Measurements from ENCODE around the gene PERCC1.

The PERCC1 gene

DNA sequence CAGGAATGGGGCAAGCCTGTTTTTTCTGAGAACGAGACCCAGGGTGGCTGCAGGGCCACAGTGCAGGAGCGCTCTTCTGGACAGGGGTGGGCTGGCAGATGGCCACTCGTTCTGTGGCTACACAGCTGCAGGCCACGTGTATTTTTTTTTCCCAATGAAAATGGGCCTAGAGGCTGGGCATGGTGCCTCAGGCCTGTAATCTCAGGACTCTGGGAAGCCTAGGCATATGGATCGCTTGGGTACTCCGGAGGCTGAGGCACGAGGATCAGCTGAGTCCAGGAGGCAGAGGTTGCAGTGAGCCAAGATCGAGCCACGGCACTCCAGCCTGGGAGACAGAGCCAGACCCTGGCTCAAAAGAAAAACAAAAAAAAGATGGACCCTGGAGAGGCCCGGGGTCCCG, 23.1 kb upstream of the PERCC1 start:
- no peak for DNase-seq (ENCODE audit: low read depth, low spot score)
- peak overlapping the region; percentile 37 for H3K4me3 ChIP-seq (ENCODE audit: low read length)

DNA sequence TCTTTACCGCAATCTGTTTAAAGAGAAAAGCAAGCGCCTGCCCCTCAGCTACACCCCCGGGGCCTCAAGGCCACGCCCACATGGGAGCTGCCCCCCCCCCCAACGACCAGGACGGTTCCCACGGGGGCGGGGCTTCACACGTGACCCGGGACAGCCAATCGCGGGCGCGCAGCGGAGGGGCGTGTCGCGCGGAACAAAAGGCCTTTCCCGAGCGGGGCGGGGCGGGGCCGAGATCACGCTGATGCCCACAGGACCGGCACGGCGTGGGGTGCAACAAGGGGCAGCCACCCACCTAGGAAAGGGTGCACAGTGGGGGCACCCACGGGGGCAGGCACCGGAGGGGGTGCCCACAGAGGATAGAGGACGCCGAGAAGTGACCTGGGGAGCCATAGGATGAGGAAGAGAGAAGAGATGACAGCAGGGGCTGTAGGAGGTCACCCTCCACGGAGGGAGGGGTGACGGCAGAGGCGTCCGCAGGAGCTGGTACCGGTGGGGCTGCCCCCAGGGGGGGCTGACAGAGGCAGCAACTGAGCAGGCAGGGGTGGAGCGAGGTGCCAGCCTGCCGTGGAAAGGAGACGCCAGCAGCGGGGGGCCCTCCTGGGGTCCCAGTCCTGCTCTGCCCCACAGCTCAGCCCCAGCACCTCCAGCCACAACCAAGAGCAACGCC, 22.6 kb upstream of the PERCC1 start:
- DNase-seq (ENCODE audit: low read depth, low spot score), result peak; percentile 82

GRCh38 chr16:1412847-1413246, 18.0 kb upstream of the PERCC1 start:
- no peak for DNase-seq (ENCODE audit: low read depth, low spot score)
- H3K4me3 ChIP-seq (ENCODE audit: low read length), result no peak overlapping the region

More for the DNA sequence above, 22.6 kb upstream of the PERCC1 start:
- H3K4me3 ChIP-seq (ENCODE audit: low read length), result peak overlapping the region; percentile 71

DNA sequence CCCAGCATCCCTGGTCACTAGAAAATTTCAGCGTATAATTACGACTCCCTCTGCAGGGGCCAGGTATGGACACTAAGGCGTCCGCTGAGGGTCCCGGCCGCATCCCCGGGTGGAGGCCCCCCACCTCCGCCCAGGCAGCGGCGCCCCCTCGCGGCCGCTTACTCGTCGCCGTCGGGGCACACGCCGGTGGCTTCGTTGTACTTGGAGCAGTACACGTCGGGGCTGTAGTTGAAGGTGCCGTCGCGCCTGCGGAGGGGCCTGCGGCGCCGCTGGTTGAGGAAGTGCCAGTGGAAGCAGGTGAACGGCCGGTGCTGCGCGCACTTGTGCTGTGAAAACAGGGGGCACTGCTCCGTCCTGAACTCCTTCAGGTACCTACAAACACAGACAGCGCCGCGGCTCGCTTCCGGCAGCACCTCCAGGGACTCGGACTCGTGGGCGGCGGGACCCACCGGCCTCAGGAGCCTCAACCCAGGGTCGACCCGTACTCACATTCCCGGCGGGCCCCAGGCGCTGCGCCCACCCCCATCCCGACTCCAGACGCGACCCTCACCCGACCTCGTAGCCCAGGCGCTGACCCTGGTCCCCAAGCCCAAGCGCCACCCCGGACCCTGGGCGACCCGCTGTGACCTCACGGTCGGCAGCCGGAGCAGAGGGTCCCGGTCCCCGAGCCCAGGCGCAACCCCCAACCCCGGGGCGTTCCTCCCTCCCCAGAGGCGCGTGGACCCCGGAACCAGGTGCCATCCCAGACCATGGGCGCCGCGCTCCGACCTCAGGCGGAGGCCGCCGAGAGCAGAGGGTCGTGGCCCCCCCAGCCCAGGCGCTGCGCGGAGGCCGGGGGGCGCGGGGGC, 17.0 kb upstream of the PERCC1 start:
- peak; percentile 51 for DNase-seq (ENCODE audit: low read depth, low spot score)
- H3K4me3 ChIP-seq (ENCODE audit: low read length), result peak overlapping the region; percentile 68

DNA sequence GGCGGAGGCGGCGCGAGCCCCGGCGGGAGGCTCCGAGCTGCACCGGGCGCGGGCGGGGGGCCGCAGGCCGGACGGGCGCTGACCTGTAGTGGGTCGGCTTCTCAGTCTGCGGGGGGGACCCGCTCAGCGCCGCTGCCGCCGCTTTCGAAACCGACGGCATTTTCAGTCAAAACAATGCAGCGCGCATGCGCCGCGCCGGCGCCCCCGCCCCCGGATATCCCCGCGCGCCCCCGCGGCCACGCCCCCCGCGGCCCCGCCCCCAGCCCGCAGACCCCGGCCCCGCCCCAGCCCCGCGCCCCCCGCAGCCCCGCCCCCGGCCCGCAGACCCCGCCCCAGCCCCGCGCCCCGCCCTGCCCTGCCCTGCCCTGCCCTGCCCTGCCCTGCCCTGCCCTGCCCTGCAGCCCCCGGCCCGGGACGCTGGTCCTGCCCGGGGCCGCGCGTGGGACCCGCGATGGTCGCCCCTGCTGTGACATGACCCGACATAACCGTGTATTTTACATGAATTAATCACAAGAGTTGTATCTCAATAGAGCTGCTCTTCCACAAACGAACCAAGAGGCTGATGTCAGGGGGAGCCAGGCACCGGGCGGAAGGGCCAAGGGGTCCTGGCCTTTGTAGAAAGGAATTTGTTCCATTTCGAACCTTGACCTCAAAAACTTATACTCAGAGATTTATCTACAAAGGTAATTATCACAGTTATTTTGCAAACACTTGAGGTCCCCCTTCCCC, 16.2 kb upstream of the PERCC1 start, which contains the start of gene UNKL:
TSS of gene UNKL (minus strand) at position 173 of the 729 bp plus-strand sequence. CDS start at position 160, 13 bp downstream.
- DNase-seq (ENCODE audit: low read depth, low spot score), result peak; percentile 37
- peak within 1 kb of the TSS; percentile 68 for H3K4me3 ChIP-seq (ENCODE audit: low read length)

DNA sequence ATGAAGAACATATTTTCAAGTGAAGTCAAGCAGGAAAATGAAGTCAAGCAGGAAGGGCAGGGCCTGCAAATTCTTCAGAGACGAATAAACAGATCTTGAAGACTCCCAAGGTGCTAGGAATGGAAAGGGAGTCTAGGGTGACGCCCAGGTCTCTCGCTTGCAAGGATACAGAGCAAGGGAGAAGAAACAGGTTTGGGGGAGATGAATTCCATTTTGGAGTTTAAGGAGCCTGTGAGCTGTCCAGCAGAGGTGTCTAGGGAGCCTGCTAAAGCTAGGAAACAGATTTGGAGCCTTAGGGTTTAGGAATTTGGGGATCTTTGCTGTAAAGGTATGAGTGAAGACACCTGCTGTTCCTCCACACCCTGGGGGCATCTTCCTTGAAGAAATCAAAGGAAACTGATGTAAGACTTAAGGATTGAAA, 14.3 kb upstream of the PERCC1 start:
- H3K4me3 ChIP-seq (ENCODE audit: low read length), result no peak overlapping the region
- no peak for DNase-seq (ENCODE audit: low read depth, low spot score)

GRCh38 chr16:1420111-1420539, 10.8 kb upstream of the PERCC1 start:
- peak overlapping the region; percentile 99 for H3K4me3 ChIP-seq (ENCODE audit: low read length)
- no peak for DNase-seq (ENCODE audit: low read depth, low spot score)

DNA sequence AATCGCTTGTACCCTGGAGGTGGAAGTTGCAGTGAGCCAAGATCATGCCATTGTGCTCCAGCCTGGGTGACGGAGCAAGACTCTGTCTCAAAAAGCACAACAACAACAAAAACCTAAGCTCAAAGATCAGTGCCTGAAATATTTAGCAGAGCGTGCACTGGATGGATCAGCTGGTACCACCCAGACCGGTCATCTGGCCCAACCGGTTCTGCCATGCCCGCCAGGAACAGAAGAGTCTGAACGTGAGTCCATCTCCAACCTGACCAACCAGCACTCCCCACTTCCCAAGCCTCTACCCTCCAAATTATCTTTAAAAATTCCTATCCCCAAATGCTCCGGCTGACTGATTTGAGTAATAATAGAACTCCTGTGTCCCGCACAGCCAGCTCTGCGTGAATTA, 8.8 kb upstream of the PERCC1 start:
- DNase-seq (ENCODE audit: low read depth, low spot score), result no peak
- no peak overlapping the region for H3K4me3 ChIP-seq (ENCODE audit: low read length)

DNA sequence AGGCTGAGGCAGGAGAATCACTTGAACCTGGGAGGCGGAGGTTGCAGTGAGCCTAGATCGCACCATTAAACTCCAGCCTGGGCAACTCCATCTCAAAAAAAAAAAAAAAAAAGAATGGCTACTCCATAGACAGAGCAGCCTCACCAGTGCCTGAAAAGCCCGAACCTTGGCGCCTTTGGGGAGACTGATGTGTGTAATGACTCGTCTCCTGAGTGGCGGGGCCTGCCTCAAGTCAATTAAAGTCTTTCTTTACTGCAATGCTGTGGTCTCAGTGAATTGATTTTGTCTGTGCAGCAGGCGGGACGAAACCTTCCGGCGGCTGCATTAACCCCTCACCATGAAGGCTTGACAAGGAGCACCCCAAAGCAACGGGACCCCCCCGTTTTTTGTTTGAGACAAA, 6.8 kb upstream of the PERCC1 start:
- no peak for DNase-seq (ENCODE audit: low read depth, low spot score)
- H3K4me3 ChIP-seq (ENCODE audit: low read length), result no peak overlapping the region

GRCh38 chr16:1425616-1426370, 5.1 kb upstream of the PERCC1 start:
- no peak for DNase-seq (ENCODE audit: low read depth, low spot score)
- H3K4me3 ChIP-seq (ENCODE audit: low read length), result no peak overlapping the region

DNA sequence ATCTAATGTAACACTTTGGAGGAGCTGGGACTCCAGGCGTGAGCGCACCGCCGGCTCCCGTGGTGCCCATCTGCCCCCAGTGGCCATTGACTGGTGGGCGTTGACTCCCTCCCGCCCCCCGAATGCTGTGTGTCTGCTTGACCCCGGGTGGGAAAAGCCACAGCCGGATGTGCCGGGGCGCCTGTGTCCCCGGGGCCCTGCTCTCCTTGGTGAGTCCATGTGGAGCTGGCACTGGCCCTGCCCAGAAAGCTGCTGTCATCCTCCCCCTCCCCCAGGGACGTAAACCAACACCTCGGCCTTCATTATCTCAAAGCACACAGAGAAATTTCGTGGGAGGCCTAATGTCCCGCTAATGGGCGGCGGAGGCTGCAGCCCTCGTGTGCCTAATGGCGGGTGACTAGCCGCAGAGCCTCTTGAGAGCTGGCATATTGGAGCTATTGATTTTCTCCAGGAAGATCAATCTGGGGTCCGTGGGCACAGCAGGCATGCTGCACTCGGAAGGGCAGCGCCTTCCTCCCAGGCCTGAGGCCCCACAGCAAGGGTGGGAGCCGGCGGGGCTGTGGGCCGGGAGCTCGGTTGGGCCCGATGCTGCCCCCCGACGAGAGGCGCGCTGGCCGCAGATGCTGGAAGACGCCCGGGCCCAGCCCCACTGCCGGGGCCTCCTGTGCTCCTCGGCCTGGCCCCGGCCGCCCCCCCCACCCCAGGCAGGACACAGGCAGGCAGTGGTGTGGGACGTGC, 4.0 kb upstream of the PERCC1 start:
- DNase-seq (ENCODE audit: low read depth, low spot score), result no peak

DNA sequence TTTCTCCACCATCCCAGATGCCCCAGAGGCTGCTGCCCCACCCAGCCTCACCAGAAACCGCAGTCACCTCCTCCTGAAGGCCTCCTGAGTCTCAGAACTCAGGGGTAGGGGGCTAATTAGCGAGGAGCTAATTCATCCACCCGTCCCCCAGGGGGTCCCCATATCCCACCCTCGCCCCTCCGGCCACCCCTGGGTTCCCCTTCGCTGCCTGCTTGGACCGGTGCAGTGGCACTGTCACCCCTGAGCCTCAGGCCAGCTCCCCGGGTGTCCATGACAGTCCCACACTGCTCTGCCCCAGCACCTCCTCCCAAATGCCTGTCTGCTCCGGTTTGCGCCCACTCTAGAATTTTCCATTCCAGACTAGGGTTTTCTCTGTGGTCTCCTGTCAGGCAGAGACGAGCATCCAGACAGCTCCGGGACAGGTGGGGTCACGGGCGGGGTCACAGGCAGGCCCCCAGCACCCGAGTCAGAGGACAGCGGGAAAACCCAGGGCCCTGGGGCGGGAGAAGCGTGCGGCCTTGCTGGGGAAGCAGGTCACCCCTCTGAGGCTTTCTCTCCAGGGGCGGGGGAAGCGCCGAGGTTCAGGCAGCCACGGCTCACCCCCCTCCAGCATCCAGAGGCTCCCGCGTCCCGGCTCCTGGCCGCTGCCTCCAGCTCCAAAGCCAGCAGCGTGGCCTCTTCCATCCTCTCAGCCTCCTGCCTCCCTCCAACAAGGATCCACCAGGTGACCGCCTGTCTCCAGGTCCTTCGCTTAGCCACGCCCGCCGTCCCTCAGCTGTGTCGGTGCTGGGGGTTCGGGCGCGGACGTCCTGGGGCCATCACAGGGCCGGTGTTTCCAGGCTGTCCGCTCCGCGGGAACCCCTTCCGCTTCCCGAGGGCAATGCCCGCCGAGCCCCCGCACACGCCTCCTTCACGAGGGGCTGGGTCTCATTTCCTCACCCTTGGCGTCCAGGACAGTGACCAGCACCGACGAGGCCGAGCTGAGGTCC, 3.1 kb upstream of the PERCC1 start:
- DNase-seq (ENCODE audit: low read depth, low spot score), result no peak

More for the DNA sequence above, 4.0 kb upstream of the PERCC1 start:
- no peak overlapping the region for H3K4me3 ChIP-seq (ENCODE audit: low read length)

DNA sequence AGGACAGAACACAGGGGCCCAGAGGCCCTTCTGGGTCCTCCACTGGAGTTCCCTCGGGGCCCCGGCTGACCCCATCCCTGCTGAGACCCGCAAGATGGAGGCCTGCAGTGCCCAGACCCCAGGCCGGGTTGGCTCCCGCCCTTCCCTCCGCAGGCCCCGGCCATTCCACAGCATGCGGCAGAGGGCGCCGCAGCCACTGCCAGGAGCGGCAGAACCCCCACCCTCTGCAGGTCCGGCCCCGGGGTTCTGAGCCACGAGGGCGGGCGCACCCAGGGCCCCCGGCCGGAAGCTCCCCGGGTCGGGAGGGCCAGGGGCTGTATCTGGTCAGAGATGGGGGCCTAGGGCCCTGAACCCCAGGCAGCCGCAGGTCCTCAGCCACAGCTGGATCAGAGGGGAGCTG, 2.4 kb upstream of the PERCC1 start:
- no peak overlapping the region for H3K4me3 ChIP-seq (ENCODE audit: low read length)
- no peak for DNase-seq (ENCODE audit: low read depth, low spot score)

More for the DNA sequence above, 3.1 kb upstream of the PERCC1 start:
- no peak overlapping the region for H3K4me3 ChIP-seq (ENCODE audit: low read length)

- DNase-seq (ENCODE audit: low read depth, low spot score), result no peak
These were observed 1.9 kb upstream of the PERCC1 start for GRCh38 chr16:1429012-1429411.

GRCh38 chr16:1429631-1430030, 1.2 kb upstream of the PERCC1 start:
- DNase-seq (ENCODE audit: low read depth, low spot score), result no peak
- no peak overlapping the region for H3K4me3 ChIP-seq (ENCODE audit: low read length)

More at GRCh38 chr16:1429012-1429411, 1.9 kb upstream of the PERCC1 start:
- H3K4me3 ChIP-seq (ENCODE audit: low read length), result no peak overlapping the region

- no peak for DNase-seq (ENCODE audit: low read depth, low spot score)
- no peak overlapping the region for H3K4me3 ChIP-seq (ENCODE audit: low read length)
These were observed 592 bp upstream of the PERCC1 start for GRCh38 chr16:1430214-1430758.
